ENCODE data around the gene ZNRF3. TPM values are rescaled to one million over a fixed set of nuclear protein-coding genes. Genes with fewer than 3 reads are reported as not detected.
"Not testable (repeated sequence)": the region's sequence is repeated elsewhere in the genome, so short reads cannot be mapped to it uniquely, and the experiment has no call there.

ZNRF3 gene
- total RNA-seq, result 6.4 TPM

DNA sequence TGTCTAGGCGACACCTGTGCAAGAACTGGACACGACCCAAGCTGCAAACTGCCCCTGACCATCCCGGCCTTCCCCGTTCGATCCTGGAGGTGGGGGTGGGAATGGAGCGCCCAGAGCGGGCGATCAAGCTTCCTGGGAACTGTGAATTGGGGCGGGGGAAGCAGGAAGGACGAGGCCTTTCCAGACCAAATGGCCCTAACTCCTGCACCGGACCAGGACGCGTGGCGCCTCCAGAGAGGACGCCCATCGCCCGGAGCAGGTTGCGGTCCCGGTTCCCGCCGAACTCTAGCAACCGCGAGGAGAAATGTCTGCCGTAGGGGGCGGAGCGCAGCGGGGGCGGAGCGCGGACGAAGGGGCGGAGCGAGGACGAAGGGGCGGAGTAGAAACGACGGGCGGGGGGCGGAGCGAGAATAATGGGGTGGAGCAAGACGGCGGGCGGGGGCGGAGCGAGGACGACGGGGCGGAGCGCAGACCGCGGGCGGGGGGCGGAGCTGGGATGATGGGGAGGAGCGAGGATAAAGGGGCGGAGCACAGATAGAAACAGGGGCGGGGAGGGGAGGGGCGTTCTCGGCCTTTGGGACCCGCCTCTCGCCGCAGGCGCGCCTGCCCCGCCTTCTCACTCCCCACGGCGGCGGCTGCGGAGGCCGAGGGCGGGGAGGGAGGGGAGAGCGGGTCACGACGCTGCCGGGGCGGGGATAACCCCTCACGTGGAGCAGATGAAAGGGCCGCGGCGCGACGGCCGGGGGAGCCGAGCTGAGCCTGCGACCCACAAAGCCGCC, at the start of gene ZNRF3:
TSS of gene ZNRF3 (plus strand) at position 695 of the 779 bp plus-strand sequence. CDS start 195 bp downstream, outside the sequence.
- peak; percentile 97 for ATAC-seq

DNA sequence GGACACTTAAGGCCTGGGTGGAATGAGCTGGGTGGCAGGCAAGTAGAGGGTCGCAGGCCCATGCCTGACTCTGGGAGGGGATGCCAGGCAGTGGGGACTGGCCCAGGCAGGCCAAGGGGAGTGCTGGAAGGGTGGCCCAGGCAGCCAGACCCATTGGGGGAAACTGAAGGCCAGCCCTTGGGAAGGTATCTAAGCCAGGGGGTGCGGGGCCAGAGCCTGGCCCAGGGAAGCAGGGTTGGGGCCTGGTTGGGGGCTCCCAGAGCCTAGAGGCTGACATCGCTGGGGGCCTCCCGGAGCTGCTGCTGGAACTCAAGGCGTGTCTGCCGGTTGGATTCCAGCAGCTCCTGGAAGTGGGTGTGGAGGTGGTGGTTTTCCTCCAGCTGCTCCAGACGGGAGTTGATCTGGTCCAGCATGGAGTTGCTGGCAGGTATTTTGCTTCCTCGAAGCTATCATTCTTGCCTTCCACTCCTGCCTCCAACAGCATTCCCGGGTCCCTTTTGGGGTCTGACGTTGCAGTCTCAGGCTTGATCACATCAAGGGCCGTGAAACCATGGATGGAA, 47.7 kb upstream of the ZNRF3 start:
- ATAC-seq, result peak; percentile 24

DNA sequence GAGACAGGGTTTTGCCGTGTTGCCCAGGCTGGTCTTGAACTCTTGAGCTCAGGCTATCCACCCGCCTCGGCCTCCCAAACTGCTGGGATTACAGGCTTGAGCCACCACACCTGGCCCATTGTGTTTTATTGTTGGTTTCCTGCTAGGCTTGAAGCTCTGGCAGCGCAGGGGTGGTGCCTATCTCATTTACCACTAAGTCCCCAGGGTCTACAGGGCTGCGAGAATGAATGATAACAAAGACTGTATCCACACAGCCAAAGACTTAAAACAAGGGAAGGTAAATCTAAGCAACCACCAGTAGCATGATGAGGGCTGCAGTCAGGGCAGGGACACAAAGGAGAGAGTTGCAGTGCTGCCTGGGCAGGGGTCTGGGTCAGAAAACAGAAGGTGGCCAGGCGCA, 45.7 kb upstream of the ZNRF3 start:
- ATAC-seq, result no peak

DNA sequence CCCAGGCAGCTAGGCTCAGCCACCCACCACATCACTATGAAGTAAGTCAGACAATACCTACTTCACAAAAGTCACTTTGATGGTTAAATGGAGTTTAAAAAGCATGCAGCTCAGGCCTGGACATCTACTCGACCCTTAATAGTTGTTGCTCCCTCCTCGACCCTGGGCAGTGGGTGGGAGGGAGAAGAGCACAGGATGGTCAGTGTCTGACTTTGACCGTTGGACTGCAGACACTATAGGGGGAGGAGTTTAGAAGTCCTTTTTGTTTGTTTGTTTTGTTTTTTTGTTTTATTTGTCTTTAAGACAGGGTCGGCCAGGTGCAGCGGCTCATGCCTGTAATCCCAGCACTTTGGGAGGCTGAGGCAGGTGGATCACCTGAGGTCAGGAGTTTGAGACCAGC, 44.4 kb upstream of the ZNRF3 start:
- ATAC-seq, result no peak

DNA sequence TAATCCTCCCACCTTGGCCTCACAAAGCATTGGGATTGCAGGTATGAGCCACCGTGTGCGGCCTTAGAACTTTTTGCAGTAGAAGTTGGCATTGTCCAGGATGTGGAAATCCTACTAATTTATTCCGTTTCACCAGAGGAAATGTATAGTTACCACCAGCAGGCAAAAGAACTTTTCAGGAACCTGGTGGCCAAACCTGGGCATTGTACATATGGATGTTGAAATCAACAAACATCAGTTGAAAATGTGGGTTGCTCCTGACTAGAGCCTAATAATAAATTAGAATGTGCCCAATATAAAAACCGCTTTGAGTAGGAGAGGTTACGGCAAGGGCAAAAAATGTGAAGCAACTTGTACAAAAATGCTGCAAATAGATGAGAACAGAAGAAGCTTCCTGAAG, 42.3 kb upstream of the ZNRF3 start:
- no peak for ATAC-seq

DNA sequence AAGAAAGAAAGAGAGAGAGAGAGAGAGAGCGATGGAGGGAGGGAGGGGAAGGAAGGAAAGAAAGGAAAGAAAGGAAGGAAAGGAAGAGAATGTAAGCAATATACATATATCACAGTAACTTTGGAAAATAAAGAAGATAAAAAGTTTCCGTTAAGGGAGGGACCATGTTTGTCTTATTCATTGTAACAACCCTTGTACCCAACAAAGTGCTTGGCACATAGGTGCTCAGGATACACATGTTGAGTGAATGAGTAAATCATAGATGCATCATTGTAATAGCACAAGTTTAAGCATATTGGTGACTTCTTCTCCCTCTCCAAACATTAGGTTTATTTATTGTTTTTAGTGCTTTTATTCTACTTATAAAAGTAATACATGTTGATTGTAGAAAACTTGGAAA, 39.7 kb upstream of the ZNRF3 start:
- no peak for ATAC-seq

DNA sequence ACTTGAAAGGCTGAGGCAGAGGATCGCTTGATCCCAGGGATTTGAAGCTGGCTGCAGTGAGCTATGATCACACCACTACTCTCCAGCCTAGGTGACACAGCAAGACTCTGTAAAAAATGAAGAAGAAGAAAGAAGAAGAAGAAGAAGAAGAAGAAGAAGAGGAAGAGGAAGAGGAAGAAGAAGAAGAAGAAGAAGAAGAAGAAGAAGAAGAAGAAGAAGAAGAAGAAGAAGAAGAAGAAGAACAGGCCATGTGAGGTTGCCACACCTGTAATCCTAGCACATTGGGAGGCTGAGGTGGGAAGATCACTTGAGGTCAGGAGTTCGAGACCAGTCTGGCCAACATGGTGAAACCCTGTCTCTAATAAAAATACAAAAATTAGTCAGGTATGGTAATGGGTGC, 39.1 kb upstream of the ZNRF3 start:
- ATAC-seq, result not testable (repeated sequence)

DNA sequence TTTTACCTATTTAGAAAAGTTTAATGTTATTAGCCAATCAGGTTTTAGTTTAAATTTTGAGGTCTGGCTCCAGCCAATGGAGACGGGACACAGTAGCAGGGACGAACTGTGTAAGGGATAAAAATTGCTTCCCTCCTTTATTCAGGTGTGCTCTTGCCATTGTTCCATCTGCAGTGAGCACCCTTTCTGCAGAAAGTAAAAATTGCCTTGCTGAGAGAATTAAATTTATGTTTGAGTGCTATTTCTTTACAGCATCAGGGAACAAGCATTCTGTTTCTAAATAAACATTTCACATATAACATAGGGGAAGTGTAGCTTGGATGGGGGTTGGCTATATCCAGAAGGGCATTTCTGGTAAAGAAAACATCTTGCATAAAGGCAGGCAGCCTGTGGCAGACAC, 36.4 kb upstream of the ZNRF3 start:
- ATAC-seq, result no peak

DNA sequence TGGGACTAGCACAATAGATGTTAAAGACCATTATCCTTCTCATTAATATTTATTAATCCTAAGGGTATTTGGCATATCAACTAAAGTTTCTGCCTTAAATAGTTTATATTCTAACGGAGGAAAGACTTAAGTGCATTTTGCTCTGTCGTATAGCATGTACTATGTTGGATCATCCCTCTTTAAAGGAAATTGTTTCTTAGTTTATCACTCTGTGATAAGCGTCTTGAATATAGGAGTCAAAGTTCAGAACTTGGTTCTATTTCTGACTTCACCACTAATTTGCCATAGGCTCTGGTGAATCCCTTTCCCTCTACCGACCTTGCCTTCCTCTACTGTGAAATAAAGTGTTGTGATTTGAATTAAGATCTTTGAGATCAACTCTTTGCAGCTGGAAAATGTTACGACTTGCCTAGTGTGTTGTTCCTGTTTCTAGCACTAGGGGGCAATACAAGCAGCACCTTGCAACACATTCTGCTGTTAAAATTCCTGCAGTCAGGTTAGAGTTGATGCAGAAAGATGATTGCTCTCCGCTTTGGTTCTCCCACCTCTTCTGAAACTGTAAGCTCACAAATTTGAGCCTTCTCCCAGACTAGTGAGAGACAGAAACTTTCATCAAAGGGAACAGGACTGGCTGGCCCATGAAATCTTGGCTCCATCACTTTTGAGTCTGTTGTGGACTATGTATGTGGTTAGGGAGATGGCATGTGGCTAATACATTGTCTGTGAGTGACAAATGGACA, 27.8 kb upstream of the ZNRF3 start:
- peak; percentile 76 for ATAC-seq

DNA sequence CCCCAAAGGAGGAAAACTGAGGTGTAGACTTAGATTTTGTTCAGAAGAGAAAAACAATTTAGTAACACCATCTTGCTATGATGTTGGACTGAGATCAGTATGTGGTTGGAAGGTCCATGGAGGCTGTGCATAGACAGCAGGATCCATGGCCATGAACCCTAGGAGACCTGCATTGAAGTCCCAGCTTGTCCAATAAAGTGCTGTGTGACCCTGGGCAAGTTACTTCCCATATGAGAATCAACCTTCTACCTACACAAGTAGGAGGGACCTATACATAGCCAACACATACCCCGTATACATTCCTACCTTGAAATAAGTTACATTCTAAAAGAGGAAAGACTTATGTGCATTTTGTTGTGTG, 27.3 kb upstream of the ZNRF3 start:
- peak; percentile 31 for ATAC-seq

DNA sequence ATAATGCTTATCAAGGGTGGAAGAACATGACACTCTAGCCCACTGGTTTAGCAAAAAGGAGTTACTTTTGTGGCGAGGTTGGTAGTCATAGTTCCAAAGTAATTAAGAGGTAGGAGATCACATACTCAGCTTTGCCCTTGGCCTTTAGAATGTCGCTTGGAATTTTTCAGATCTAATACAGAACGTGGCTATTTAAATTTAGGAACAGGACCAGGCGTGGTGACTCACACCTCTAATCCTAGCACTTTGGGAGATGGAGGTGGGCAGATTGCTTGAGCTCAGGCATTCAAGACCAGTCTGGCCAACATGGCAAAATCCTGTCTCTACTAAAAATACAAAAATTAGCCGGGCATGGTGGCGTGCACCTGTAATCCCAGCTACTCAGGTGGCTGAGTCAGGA, 26.1 kb upstream of the ZNRF3 start:
- no peak for ATAC-seq

DNA sequence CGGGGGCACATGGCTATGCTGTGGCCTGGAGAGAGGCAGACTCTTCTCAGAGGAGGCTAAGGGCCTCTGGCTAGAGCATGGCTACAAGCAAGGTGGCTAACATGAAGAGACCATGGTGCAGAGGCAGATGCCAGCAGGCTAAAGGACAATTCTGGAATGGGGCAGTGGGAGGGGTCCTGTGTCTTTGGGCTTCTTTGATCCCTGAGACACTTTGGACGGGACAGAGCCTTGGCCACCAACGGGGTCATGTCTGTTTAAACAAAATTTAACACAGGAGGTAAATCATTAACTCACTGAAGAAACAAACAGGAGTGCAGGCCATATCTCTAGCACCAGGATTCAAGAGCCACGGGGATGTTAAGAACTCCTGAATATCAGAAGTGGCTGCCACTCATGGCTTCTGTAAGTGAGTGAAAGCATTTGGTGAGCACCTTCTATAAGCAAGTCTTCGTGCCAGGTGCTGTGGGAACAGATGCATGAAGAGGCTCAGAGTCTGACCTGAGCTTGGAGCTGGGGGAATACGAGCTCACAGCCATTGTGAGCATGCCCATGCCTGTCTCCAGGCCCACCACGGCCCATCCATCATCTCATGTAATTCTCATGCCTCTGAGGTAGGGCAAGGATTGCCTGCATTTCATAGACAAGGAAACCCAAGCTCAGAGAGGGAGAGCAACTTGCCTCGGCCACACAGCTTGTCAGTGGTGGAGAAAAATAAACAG, 18.3 kb upstream of the ZNRF3 start:
- ATAC-seq, result peak; percentile 25

DNA sequence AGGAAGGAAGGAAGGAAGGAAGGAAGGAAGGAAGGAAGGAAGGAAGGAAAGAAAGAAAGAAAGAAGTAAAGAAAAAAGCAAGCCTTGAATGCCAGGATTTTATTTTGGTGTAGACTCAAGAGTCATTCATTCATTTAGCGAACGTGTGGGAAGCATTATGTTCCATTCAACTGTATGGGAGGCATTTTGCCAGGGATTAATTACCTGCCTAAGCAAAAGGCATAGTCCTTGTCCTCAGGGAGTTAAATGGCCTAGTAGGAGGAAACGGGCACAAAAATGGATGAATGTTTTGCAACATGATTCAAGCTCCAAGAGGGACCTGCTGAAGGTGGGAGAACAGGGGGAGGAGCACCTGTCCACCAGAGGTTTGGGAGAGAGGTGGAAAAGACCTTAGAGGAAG, 16.2 kb upstream of the ZNRF3 start:
- no peak for ATAC-seq

DNA sequence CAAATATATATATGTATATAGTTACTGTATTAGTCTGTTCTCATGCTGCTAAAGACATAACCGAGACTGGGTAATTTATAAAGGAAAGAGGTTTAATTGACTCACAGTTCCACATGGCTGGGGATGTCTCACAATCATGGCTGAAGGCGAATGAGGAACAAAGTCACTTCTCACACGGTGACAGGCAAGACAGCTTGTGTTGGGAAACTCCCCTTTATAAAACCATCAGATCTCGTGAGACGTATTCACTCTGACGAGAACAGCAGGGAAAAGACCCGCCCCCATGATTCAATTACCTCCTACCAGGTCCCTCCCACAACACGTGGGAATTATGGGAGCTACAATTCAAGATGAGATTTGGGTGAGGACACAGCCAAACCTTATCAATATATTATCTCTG, 15.0 kb upstream of the ZNRF3 start:
- ATAC-seq, result not testable (repeated sequence)

DNA sequence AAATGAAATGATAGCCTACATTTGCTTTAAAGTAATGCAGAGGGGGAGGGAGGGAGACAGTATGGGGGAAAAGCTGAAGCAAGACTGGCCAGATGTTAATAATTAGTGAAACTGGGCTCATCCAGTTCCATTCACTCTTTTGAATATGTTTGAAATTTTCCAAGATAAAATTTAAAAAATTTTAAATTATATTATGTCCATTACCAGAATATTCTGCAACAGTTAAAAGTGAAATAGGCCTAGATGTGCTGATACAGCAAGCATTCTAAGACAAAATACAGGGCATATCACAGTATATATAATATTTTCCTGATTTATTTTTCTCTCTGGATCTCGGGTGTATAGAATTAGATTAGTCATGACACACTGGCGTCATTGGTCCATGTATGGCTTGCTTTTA, 13.6 kb upstream of the ZNRF3 start:
- no peak for ATAC-seq

DNA sequence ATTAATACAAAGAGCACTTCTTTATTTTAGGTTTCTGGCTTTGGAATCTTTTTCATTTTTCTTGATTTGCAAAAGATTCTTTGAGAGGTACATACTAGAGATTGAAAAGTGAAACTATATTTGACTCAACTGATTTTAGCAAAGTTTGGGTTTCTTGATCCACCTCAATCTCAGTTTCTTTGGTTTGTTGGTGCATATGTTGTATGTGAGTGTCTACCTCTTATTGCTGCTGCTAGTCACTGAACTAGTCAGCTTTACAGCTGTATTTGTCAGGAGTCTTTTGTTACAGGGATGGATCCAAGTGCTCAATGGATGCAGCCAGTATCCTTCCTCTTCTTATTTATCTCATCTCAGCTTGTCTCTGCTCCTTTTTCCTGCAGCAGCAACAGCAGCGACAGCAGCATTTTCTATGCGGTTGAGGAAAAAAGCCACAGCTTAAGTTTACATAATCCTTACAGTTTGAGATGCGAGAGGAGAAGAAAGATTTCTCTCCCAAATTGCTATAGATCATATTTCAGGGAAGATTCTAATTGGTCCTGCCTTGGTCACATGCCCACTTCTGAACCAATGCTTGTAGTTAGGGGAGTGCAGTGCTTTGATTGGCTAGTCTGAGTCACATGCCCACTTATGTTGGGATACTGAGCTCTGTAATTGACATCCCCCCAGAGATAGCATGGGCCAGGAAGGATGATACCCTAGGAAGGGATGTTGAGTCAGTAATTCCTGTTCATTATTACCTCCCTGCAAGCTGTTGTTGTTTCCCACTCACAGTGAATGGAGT, 10.0 kb upstream of the ZNRF3 start:
- no peak for ATAC-seq

DNA sequence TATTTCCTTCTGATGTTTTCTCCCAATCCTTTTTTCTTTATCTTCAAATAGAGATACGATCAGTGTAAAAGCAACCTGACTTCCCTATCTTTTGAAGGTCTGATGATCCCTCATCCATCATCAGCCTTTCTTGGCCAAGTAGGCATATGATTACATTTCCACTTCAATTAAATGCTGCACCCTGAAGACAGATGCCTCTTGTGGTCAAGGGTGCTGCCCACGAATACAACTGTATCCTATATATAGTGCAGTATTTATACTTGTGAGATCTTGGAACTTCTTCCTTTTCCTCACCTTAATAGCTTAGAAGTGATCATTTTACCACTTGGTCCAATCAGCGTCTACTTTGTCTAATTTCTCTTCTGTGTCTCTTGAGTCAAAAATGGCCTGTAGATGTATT, 9.3 kb upstream of the ZNRF3 start:
- ATAC-seq, result no peak

DNA sequence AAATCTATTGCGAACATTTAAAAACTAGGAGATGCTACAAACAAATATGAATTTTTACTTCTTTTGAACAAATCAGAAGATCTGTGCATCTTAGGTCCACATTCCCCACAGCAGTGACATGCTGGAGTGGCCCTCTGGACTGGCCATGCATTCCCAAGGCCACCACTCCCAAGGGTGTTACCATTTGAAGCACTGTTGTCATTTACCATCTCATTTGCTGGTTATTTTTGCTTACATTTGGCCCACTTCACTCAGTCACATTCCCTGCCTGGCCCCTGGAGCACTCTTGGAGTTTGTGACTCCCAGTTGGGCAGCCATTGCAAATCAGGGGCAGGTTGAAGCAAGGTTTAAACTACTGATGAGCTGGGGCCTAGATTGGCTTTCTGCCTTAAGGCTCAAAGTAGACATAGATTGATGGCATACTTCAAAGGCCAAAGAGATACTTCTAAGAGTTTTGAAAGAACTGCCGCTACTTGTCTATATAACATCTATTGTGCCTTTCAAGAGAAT, 8.5 kb upstream of the ZNRF3 start:
- no peak for ATAC-seq

DNA sequence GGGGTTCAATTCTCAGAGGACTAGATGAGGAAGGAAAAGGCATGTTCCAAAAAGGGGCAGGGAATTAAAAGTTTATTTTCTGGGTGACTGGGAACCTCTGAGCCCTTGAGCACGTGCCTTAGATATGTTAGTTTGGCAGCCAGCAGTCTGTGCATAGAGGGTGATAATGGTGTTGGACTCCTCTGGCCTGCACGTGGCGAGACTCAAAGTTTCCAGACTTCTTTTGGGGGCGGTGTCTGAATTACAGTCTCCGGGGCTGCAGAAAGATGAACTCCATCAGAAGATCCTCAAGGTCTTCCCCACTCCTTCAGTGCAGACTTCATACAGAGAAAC, 861 bp upstream of the ZNRF3 start:
- ATAC-seq, result peak; percentile 1

DNA sequence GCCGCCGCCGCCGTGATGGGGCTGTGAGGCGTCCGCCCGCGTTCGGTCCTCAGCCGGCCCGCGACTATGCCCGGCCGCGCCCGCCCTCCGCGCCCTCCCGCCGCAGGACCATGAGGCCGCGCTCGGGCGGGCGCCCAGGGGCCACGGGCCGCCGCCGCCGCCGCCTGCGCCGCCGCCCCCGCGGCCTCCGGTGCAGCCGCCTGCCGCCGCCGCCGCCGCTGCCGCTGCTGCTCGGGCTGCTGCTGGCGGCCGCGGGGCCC, 215 bp downstream of the ZNRF3 start:
- no peak for ATAC-seq

DNA sequence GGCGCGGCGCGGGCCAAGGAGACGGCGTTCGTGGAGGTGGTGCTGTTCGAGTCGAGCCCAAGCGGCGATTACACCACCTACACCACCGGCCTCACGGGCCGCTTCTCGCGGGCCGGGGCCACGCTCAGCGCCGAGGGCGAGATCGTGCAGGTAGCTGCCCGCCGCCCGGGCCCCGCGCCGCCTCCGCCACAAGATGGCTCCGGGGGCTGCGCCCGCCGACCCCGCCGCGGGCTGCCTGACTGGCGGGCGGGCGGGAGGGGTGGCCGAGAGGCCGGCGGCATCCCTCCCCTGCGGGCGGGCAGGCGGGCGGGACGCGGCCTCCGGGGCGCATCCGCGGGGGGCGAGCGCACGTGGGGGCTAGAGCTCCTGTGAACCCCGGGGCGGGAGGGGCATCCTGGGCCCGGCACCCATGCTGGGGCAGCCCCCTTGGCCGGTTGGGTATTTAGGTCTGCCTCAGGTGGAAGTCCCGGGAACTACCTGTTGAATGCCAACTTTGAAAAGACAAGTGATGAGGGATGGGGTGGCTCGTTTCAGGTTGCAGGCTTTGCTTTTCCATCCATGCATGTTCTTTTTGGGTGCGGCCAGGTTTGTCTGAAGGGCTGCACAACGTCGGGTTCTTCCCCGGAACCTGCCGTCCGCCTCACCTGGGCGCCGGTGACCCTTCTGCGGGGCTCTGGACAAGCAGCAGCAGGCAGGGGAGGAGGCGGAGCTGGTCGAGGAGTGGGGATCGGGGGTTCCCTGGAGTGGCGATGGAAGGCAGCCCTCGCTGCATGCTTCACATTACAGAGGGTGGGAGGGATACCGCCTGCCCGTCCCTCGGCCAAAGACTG, 760 bp downstream of the ZNRF3 start:
- peak; percentile 5 for ATAC-seq

Data from esophagus mucosa (tissue), 1 donor.